ENCODE results near the gene RHEX.

RHEX gene

GRCh38 chr1:206098242-206098919 lies 45.4 kb downstream of the RHEX start:
- DNase-seq: no peak

GRCh38 chr1:206100226-206100815 lies 47.3 kb downstream of the RHEX start:
- no peak for DNase-seq

GRCh38 chr1:206101351-206102045 lies 48.5 kb downstream of the RHEX start:
- no peak for DNase-seq

GRCh38 chr1:206102292-206102936 lies 49.4 kb downstream of the RHEX start:
- DNase-seq: peak; percentile 93

- no peak for DNase-seq
Observed at GRCh38 chr1:206103979-206104378, 51.0 kb downstream of the RHEX start.

- DNase-seq: no peak
Observed at GRCh38 chr1:206105464-206105995, 52.6 kb downstream of the RHEX start.

GRCh38 chr1:206106328-206107167 lies 53.6 kb downstream of the RHEX start:
- DNase-seq: no peak

GRCh38 chr1:206107168-206107544 lies 54.2 kb downstream of the RHEX start:
- no peak for DNase-seq

- DNase-seq: no peak
Observed at GRCh38 chr1:206108635-206109034, 55.7 kb downstream of the RHEX start.

GRCh38 chr1:206109718-206110117 lies 56.7 kb downstream of the RHEX start:
- no peak for DNase-seq

GRCh38 chr1:206110161-206110560 lies 57.2 kb downstream of the RHEX start:
- no peak for DNase-seq

- DNase-seq: no peak
Observed at GRCh38 chr1:206110820-206111219, 57.8 kb downstream of the RHEX start.

GRCh38 chr1:206111271-206111927 lies 58.4 kb downstream of the RHEX start:
- DNase-seq: no peak

- no peak for DNase-seq
Observed at GRCh38 chr1:206112600-206113301, 59.8 kb downstream of the RHEX start.

- no peak for DNase-seq
Observed at GRCh38 chr1:206114692-206115640, 62.0 kb downstream of the RHEX start.

- DNase-seq: no peak
Observed at GRCh38 chr1:206115791-206116190, 62.8 kb downstream of the RHEX start.

- no peak for DNase-seq
Observed at GRCh38 chr1:206116191-206116872, 63.4 kb downstream of the RHEX start.

- DNase-seq: no peak
Observed at GRCh38 chr1:206116873-206117150, 63.8 kb downstream of the RHEX start.

- no peak for DNase-seq
Observed at GRCh38 chr1:206117151-206117948, 64.4 kb downstream of the RHEX start, which contains the start of gene AVPR1B. Gene AVPR1B (minus strand): TSS chr1:206117388. CDS start chr1:206116890, 498 bp downstream.
